ENCODE measurements around the gene SLC5A2.

SLC5A2 gene

DNA sequence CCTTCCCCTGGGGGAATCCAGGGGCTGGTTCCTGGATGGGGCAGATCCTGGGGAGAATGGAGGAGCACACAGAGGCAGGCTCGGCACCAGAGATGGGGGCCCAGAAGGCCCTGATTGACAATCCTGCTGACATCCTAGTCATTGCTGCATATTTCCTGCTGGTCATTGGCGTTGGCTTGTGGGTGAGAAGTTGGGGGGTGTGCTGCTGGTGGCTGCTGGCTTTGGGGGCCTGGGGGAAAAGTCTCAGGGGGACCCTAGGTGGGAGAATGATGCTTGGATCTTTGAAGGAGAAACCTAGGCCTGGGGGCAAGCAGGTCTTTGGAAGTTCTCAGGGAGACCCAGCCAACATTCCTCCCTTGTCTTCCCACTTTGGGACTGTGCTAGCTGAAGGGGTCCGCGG, at the start of gene SLC5A2:
TSS of gene SLC5A2 (plus strand) at position 43 of the 400 bp plus-strand sequence. CDS start at position 57, 14 bp downstream.
- ATAC-seq = no peak
- TF ChIP-seq SNAI2 (CRISPR knock-in tag; IDR thresholded peaks at IDR 0.05) (no peak), BACH2 (CRISPR knock-in tag; IDR thresholded peaks at IDR 0.05; ENCODE audit: borderline replicate concordance) (no peak), PPARA (CRISPR knock-in tag; IDR thresholded peaks at IDR 0.05; ENCODE audit: borderline replicate concordance) (no peak), TSHZ2 (CRISPR knock-in tag; IDR thresholded peaks at IDR 0.05) (no peak), ZFP3 (CRISPR knock-in tag; IDR thresholded peaks at IDR 0.05) (no peak), RARB (CRISPR knock-in tag; IDR thresholded peaks at IDR 0.05) (no peak), GLIS3 (CRISPR knock-in tag; IDR thresholded peaks at IDR 0.05) (no peak), ZC3H10 (CRISPR knock-in tag; IDR thresholded peaks at IDR 0.05) (no peak), ZFP30 (CRISPR knock-in tag; IDR thresholded peaks at IDR 0.05) (no peak), ZNF8 (CRISPR knock-in tag; IDR thresholded peaks at IDR 0.05) (no peak), ISL1 (CRISPR knock-in tag; IDR thresholded peaks at IDR 0.05) (no peak), OSR1 (CRISPR knock-in tag; IDR thresholded peaks at IDR 0.05) (no peak), ESRRG (CRISPR knock-in tag; IDR thresholded peaks at IDR 0.05) (no peak)
- TF ChIP-seq, protein P1, sequence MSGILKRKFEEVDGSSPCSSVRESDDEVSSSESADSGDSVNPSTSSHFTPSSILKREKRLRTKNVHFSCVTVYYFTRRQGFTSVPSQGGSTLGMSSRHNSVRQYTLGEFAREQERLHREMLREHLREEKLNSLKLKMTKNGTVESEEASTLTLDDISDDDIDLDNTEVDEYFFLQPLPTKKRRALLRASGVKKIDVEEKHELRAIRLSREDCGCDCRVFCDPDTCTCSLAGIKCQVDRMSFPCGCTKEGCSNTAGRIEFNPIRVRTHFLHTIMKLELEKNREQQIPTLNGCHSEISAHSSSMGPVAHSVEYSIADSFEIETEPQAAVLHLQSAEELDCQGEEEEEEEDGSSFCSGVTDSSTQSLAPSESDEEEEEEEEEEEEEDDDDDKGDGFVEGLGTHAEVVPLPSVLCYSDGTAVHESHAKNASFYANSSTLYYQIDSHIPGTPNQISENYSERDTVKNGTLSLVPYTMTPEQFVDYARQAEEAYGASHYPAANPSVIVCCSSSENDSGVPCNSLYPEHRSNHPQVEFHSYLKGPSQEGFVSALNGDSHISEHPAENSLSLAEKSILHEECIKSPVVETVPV (CRISPR knock-in tag; IDR thresholded peaks at IDR 0.05) = no peak
- TF ChIP-seq, protein P2, sequence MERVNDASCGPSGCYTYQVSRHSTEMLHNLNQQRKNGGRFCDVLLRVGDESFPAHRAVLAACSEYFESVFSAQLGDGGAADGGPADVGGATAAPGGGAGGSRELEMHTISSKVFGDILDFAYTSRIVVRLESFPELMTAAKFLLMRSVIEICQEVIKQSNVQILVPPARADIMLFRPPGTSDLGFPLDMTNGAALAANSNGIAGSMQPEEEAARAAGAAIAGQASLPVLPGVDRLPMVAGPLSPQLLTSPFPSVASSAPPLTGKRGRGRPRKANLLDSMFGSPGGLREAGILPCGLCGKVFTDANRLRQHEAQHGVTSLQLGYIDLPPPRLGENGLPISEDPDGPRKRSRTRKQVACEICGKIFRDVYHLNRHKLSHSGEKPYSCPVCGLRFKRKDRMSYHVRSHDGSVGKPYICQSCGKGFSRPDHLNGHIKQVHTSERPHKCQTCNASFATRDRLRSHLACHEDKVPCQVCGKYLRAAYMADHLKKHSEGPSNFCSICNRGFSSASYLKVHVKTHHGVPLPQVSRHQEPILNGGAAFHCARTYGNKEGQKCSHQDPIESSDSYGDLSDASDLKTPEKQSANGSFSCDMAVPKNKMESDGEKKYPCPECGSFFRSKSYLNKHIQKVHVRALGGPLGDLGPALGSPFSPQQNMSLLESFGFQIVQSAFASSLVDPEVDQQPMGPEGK (CRISPR knock-in tag; IDR thresholded peaks at IDR 0.05; ENCODE audit: borderline replicate concordance) = no peak
- TF ChIP-seq, protein P3, sequence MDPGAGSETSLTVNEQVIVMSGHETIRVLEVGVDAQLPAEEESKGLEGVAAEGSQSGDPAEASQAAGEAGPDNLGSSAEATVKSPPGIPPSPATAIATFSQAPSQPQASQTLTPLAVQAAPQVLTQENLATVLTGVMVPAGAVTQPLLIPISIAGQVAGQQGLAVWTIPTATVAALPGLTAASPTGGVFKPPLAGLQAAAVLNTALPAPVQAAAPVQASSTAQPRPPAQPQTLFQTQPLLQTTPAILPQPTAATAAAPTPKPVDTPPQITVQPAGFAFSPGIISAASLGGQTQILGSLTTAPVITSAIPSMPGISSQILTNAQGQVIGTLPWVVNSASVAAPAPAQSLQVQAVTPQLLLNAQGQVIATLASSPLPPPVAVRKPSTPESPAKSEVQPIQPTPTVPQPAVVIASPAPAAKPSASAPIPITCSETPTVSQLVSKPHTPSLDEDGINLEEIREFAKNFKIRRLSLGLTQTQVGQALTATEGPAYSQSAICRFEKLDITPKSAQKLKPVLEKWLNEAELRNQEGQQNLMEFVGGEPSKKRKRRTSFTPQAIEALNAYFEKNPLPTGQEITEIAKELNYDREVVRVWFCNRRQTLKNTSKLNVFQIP (CRISPR knock-in tag; IDR thresholded peaks at IDR 0.05; ENCODE audit: borderline replicate concordance, low read depth) = no peak

- TF ChIP-seq SNAI2 (CRISPR knock-in tag; IDR thresholded peaks at IDR 0.05) (no peak), ZNF565 (CRISPR knock-in tag; conservative IDR thresholded peaks at IDR 0.05; ENCODE audit: low read depth) (no peak), ARNTL (CRISPR knock-in tag; IDR thresholded peaks at IDR 0.05; ENCODE audit: borderline replicate concordance, low read depth) (no peak), CREB5 (CRISPR knock-in tag; IDR thresholded peaks at IDR 0.05; ENCODE audit: low read depth) (no peak), RARB (CRISPR knock-in tag; IDR thresholded peaks at IDR 0.05) (no peak), ZNF70 (CRISPR knock-in tag; IDR thresholded peaks at IDR 0.05) (no peak), ISL1 (CRISPR knock-in tag; IDR thresholded peaks at IDR 0.05) (no peak), ZFP30 (CRISPR knock-in tag; IDR thresholded peaks at IDR 0.05) (no peak), ESRRG (CRISPR knock-in tag; IDR thresholded peaks at IDR 0.05) (no peak), ZC3H10 (CRISPR knock-in tag; IDR thresholded peaks at IDR 0.05) (no peak), TSHZ2 (CRISPR knock-in tag; IDR thresholded peaks at IDR 0.05) (no peak), TCF4 (CRISPR knock-in tag; IDR thresholded peaks at IDR 0.05; ENCODE audit: borderline replicate concordance) (no peak), TOX (CRISPR knock-in tag; IDR thresholded peaks at IDR 0.05; ENCODE audit: borderline replicate concordance) (no peak)
- TF ChIP-seq, protein P2 (CRISPR knock-in tag; IDR thresholded peaks at IDR 0.05; ENCODE audit: borderline replicate concordance) = no peak
- TF ChIP-seq, protein P3 (CRISPR knock-in tag; IDR thresholded peaks at IDR 0.05; ENCODE audit: borderline replicate concordance, low read depth) = no peak
These were observed 47.3 kb upstream of the SLC5A2 start for GRCh38 chr16:31435341-31436220.

More at GRCh38 chr16:31435341-31436220, 47.3 kb upstream of the SLC5A2 start:
- ATAC-seq = no peak

All from SK-N-SH treated with all-trans-retinoic acid at 6 μM for 48 hours (cell line).